GM18907 (cell line): Measurements from ENCODE around the gene RNF38.
"Not testable (repeated sequence)": the region's sequence is repeated elsewhere in the genome, so short reads cannot be mapped to it uniquely, and the experiment has no call there.

ENCODE experiments used
- ATAC-seq: cut with Tn5 transposase; IDR thresholded peaks from one replicate; pipeline ENCODE4 v1.9.1; 2021; ENCODE audit warnings: mild to moderate bottlenecking, moderate library complexity; ENCODE audit not compliant: unreplicated experiment

Gene RNF38

DNA sequence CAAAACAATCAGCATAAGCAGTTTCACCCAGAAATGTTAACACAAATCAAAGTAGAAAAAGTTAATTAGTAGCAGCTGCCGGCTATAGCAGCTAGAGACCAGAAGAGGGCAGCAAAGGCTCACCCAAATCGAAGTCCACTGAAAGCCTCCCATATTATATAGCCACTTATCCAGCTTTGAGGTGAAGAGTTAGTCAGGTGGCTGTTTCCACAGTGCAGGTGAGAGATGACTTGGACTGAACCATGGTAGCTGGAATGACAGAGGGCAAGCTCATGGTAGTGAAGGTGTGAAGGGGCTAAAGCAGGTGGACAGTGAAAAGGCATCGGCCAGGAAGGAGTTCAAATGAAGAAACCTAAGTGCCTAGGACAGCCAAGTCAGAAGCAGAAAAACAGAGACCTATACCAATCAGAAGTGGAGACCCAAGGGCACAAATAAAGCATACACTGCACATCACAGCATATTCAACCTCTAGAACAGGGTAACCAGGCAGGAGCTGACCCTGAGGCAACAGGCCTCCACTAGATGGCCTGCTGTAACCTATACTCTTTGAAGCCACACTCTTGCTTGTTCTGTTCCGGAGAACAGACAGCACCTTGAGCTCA lies 7.2 kb upstream of the RNF38 start:
- no peak for ATAC-seq

GRCh38 chr9:36402536-36402935 lies 2.5 kb upstream of the RNF38 start:
- no peak for ATAC-seq

- no peak for ATAC-seq
These were observed 1.9 kb upstream of the RNF38 start for GRCh38 chr9:36401897-36402480.

- peak; percentile 53 for ATAC-seq
These were observed 1.2 kb upstream of the RNF38 start for GRCh38 chr9:36401164-36401740.

GRCh38 chr9:36400332-36401163 lies 479 bp upstream of the RNF38 start:
- ATAC-seq, result peak; percentile 73

GRCh38 chr9:36398745-36399144 lies 1.3 kb downstream of the RNF38 start:
- ATAC-seq, result no peak

DNA sequence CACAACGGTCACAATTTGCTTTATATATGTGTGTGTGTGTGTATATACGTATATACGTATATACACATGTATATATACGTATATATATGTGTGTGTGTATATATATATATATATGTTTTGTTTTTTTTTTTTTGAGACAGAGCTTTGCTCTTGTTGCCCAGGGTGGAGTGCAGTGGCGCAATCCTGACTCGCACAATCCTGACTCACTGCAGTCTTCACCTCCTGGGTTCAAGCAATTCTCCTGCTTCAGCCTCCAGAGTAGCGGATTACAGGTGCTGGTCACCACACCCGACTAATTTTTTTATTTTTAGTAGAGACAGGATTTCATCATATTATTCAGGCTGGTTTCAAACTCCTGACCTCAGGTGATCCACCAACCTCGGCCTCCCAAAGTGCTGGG lies 3.1 kb downstream of the RNF38 start:
- no peak for ATAC-seq

- ATAC-seq, result no peak
These were observed 7.6 kb downstream of the RNF38 start for GRCh38 chr9:36392489-36392888.

DNA sequence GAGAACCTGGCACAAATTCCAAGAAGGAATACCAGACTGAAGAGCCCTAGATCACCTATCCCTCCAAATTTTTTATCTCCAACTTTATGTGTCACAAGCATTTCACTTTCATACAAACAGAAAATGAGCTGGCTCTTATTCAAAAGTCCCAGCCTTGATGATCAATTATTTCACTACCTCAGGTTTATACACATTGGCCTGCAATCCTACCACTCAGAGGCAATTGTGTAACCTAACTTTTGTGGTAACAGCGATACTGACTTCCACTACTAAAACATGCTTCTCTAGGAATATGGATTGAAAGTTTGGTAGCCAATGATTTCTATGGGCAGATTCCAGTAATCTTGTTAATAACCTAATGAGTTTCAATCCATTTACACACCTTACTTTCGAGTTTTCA lies 10.5 kb downstream of the RNF38 start:
- ATAC-seq, result no peak

GRCh38 chr9:36386396-36386965 lies 13.6 kb downstream of the RNF38 start:
- not testable (repeated sequence) for ATAC-seq

- ATAC-seq, result no peak
These were observed 17.6 kb downstream of the RNF38 start for GRCh38 chr9:36382484-36382883.

- no peak for ATAC-seq
These were observed 35.5 kb downstream of the RNF38 start for GRCh38 chr9:36364577-36364976.

- ATAC-seq, result no peak
These were observed 36.6 kb downstream of the RNF38 start for GRCh38 chr9:36363448-36363847.

- no peak for ATAC-seq
These were observed 41.6 kb downstream of the RNF38 start for GRCh38 chr9:36358486-36358885.

DNA sequence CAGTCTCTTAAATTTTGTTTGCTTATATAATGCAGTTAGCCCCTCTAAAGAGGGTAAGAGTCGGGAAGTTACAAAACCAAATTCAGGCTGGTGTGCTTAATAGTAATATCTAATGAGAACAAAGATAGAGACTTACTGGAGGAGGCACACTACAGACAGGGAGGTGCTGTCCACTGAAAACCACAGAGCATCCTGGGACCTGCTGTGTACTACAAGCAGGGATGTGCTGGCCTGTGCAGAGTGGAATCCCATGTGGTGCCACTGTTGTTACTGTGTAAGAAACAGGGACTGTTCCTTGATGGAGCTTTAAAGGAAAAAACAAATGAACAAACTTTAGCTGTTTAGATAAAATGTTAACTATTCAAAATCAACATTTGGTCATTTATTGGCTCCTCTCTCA lies 42.4 kb downstream of the RNF38 start:
- no peak for ATAC-seq

GRCh38 chr9:36346569-36346968 lies 53.5 kb downstream of the RNF38 start:
- ATAC-seq, result no peak

GRCh38 chr9:36345103-36345846 lies 54.8 kb downstream of the RNF38 start:
- ATAC-seq, result no peak

DNA sequence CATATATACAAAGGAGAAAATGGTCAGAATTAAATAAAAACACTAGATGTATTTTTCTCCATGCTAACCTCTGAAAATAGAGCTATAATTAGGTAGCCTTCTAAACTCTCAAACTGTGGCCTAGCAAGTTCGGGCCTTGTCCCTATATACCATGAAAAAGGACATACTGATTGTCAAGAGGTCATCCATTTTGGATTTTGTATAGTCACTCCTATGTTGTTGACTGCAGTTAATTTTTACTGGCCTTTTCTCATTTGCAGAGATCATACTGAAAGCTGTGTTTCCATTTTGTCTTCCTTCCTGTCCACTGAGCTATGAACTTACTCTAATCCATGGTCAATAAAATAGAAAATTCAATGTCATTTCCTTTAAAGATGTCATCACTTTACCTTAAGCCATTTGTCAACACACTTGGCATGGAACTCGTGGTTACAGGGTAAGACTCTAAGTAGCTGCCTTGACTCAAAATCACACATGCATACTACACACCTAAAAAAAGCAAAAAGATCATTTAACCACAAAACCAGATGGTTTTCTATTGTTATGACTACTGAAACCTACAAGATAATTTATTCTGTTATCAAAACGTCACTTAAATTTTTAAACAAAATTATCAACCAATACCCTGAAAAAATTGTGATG lies 58.0 kb downstream of the RNF38 start:
- no peak for ATAC-seq

- no peak for ATAC-seq
These were observed 62.2 kb downstream of the RNF38 start for GRCh38 chr9:36337865-36338264.

DNA sequence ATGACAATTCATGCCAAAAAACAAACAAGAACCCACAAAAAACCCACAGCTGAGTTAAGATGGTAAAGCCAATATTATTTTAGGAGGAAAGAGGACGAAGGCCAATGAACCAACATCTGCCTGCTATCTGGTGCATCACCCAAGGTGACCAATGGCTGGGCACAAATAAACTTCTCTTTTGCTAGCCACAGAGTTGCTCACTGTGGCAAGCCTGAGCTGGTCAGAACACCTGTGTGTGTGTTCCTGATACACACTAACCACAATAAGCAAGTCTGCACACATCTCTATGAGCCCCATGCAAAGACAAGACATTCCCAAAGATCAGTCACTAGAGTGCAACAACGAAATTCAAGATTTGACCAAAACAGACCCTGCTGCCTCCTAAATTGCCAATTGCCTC lies 63.1 kb downstream of the RNF38 start:
- no peak for ATAC-seq
